K562 (cell line): ENCODE results near the gene LIPT1. TPM values are rescaled to one million over a fixed set of nuclear protein-coding genes. Genes with fewer than 3 reads are reported as not detected.
A peak's percentile ranks its signal among the peaks of the same experiment; 100 is the strongest.

Experiments
- AFF1 ChIP-seq, 2 experiments: fragments of 450-650 bp; IDR thresholded peaks; 2 replicates each; pipeline ENCODE4 v1.6.1; 2018; ENCODE audit warnings: mild to moderate bottlenecking in 2 of 2, low read depth in 1 of 2; ENCODE audit not compliant: partially characterized antibody in 2 of 2
- ARID4B ChIP-seq: sonication (generic); formaldehyde crosslinking; IDR thresholded peaks from 2 replicates; pipeline ENCODE4 v1.8.0; 2022; ENCODE audit warnings: mild to moderate bottlenecking, missing genetic modification reagents
- E2F3 ChIP-seq: fragments of 250-450 bp; sonication (Bioruptor Pico); IDR thresholded peaks from 2 replicates; pipeline ENCODE4 v1.4.0; 2020; ENCODE audit warnings: mild to moderate bottlenecking
- ETV6 ChIP-seq, 3 experiments: fragments of 150-350 bp in 1 of 3; sonication (generic) in 1 of 3; formaldehyde crosslinking in 1 of 3; IDR thresholded peaks; 2 replicates each; pipeline versions ENCODE4 v1.6.1 to v1.8.0; 2014 to 2022; ENCODE audit warnings: borderline replicate concordance in 2 of 3, low read depth in 2 of 3, antibody characterized with exemption in 1 of 3, low read length in 1 of 3, mild to moderate bottlenecking in 1 of 3, missing genetic modification reagents in 1 of 3
- GTF2B ChIP-seq: IDR thresholded peaks from 2 replicates; pipeline ENCODE4 v1.6.1; 2011; ENCODE audit not compliant: insufficient read length; ENCODE audit errors: extremely low read depth
- HLTF ChIP-seq: fragments of 450-650 bp; IDR thresholded peaks from 2 replicates; pipeline ENCODE4 v1.6.1; 2016
- L3MBTL2 ChIP-seq: fragments of 450-650 bp; IDR thresholded peaks from 2 replicates; pipeline ENCODE4 v1.6.1; 2016; ENCODE audit warnings: mild to moderate bottlenecking, moderate library complexity
- MYNN ChIP-seq, 2 experiments: sonication (generic); formaldehyde crosslinking in 1 of 2; IDR thresholded peaks; 2 replicates each; pipeline versions ENCODE4 v1.5.0 to v1.6.1; 2016 to 2020; ENCODE audit warnings: antibody characterized with exemption in 1 of 2, missing genetic modification reagents in 1 of 2
- POLR2G ChIP-seq: fragments of 200-400 bp; formaldehyde crosslinking; IDR thresholded peaks from 2 replicates; pipeline ENCODE4 v1.6.1; 2017; ENCODE audit warnings: low read depth, mild to moderate bottlenecking, antibody characterized with exemption, low read length, moderate library complexity
- POLR2H ChIP-seq: IDR thresholded peaks from 2 replicates; pipeline ENCODE4 v1.6.1; 2016; ENCODE audit warnings: missing genetic modification characterization, low read depth, mild to moderate bottlenecking, control low read depth, missing compliant biosample characterization, moderate library complexity
- STAT5A ChIP-seq: IDR thresholded peaks from 2 replicates; pipeline ENCODE4 v1.6.1; 2012; ENCODE audit warnings: low read length, inconsistent platforms, borderline replicate concordance
- USF1 ChIP-seq: sonication (generic); formaldehyde crosslinking; IDR thresholded peaks from 2 replicates; pipeline ENCODE4 v1.9.0; 2022; ENCODE audit warnings: mild to moderate bottlenecking, missing genetic modification reagents
- XRCC3 ChIP-seq: fragments of 450-650 bp; IDR thresholded peaks from 2 replicates; pipeline ENCODE4 v1.6.1; 2017; ENCODE audit warnings: mild to moderate bottlenecking, moderate library complexity
- ZNF584 ChIP-seq: fragments of 200-800 bp; sonication (Bioruptor generic); IDR thresholded peaks from 2 replicates; pipeline ENCODE4 v1.6.1; 2016; ENCODE audit warnings: low read depth, mild to moderate bottlenecking, missing genetic modification characterization, missing compliant biosample characterization
- ZNF764 ChIP-seq: fragments of 250-450 bp; sonication (Bioruptor Pico); IDR thresholded peaks from 2 replicates; pipeline ENCODE4 v1.4.0; 2020; ENCODE audit warnings: low read depth, mild to moderate bottlenecking, moderate library complexity
- polyA plus RNA-seq, 8 experiments: library from polyadenylated mRNA; depleted of rRNA in 4 of 8; stranded (reverse) in 5 of 8; unstranded in 3 of 8; fragments of >200 nt; fragmentation: Nextera tagmentation in 2 of 8; fragmentation: Illumina TruSeq in 1 of 8; extraction: Ambion mirVana in 2 of 8; extraction: Trizol in 1 of 8; gene quantifications; 2 replicates each; pipeline versions ENCODE4 v1.2.1 to v1.2.3, GENCODE V29; 2011 to 2014; ENCODE audit warnings: inconsistent platforms in 1 of 8, missing spikeins in 1 of 8
- total RNA-seq, 7 experiments: library from RNA; depleted of rRNA in 6 of 7; stranded (reverse); fragments of >200 nt in 6 of 7; fragmentation: Illumina TruSeq in 2 of 7; extraction: Trizol in 2 of 7; gene quantifications; 2 replicates each; pipeline versions ENCODE4 v1.2.1 to v1.2.3, GENCODE V29; 2011 to 2021; ENCODE audit warnings: low replicate concordance in 1 of 7

Gene LIPT1
- total and polyA plus RNA-seq, 9 of the 15 experiments (the other 6 are each of a cell fraction or from before 2014, with no cell fraction given): 6.4 to 18.3 (median 11.6) TPM

- 0 out of 2 replicates have a peak, but pooled peaks have one; percentile 66 for TF ChIP-seq ARID4B
- peak; percentile 94 for TF ChIP-seq USF1
- TF ChIP-seq AFF1 (IDR thresholded peaks at IDR 0.05; ENCODE audit: low read depth in 1 of 2, partially characterized antibody in 2 of 2): peak; percentile 54 to 77
- peak; percentile 95 for TF ChIP-seq ETV6 (IDR thresholded peaks at IDR 0.05; ENCODE audit: borderline replicate concordance in 1 of 2, low read depth in 2 of 2, low read length in 1 of 2)
- TF ChIP-seq ETV6 (CRISPR knock-in tag; IDR thresholded peaks at IDR 0.05; ENCODE audit: borderline replicate concordance): no peak
- no peak for TF ChIP-seq XRCC3
- peak; percentile 45; the same call in 1 of the 2 replicates for TF ChIP-seq STAT5A
- peak; percentile 12; the same call in 1 of the 2 replicates for TF ChIP-seq HLTF
- no peak for TF ChIP-seq ZNF584 (CRISPR knock-in tag)
- peak; percentile 56; the same call in 1 of the 2 replicates for TF ChIP-seq POLR2H
- no peak for TF ChIP-seq E2F3 (CRISPR knock-in tag)
- TF ChIP-seq POLR2G: peak; percentile 85
- TF ChIP-seq MYNN (IDR thresholded peaks at IDR 0.05): 0 out of 2 replicates have a peak, but pooled peaks have one; percentile 13
- TF ChIP-seq MYNN (CRISPR knock-in tag; IDR thresholded peaks at IDR 0.05): no peak
- peak; percentile 72 for TF ChIP-seq L3MBTL2
- 0 out of 2 replicates have a peak, but pooled peaks have one; percentile 36 for TF ChIP-seq ZNF764
- peak; percentile 73 for TF ChIP-seq GTF2B
Measured at GRCh38 chr2:99180755-99181623, 26.2 kb downstream of the LIPT1 start, which contains the start of the genes MITD1 and MRPL30 (continued).
